HUES6 (cell line): ENCODE measurements around the gene SHISA9.

Experiments used
- H3K27ac ChIP-seq: 2 replicates; pipeline ENCODE4 v1.7.0; 2013; ENCODE audit warnings: low read depth, mild to moderate bottlenecking, low read length, inconsistent platforms
- H3K27me3 ChIP-seq: 2 replicates; pipeline ENCODE4 v1.6.1; 2013; ENCODE audit warnings: low read length; ENCODE audit not compliant: control insufficient read depth, insufficient read depth
- H3K36me3 ChIP-seq: 2 replicates; pipeline ENCODE4 v1.6.1; 2013; ENCODE audit warnings: low read length; ENCODE audit not compliant: control insufficient read depth, insufficient read depth
- H3K4me1 ChIP-seq: 2 replicates; pipeline ENCODE4 v1.6.1; 2013; ENCODE audit warnings: low read length; ENCODE audit not compliant: control insufficient read depth, insufficient read depth
- H3K4me3 ChIP-seq: 2 replicates; pipeline ENCODE4 v1.5.1; 2013; ENCODE audit warnings: low read depth, low read length
- H3K9ac ChIP-seq: one replicate; pipeline ENCODE4 v1.6.1; 2013; ENCODE audit warnings: mild to moderate bottlenecking, low read length
- H3K9me3 ChIP-seq: 2 replicates; pipeline ENCODE4 v1.6.1; 2013; ENCODE audit warnings: low read depth, low read length; ENCODE audit not compliant: control insufficient read depth, insufficient read depth

The SHISA9 gene

GRCh38 chr16:13245713-13246377 lies 344.4 kb downstream of the SHISA9 start:
- Histone ChIP-seq H3K4me1 (no peaks in the 10 kb centered on the region), H3K9me3 (no peaks in the 10 kb centered on the region), H3K27ac (no peak overlapping the region), H3K9ac (no peak overlapping the region), H3K27me3 (no peaks in the 10 kb centered on the region), H3K4me3 (no peak overlapping the region), H3K36me3 (no peaks in the 10 kb centered on the region)

- H3K4me3 ChIP-seq: no peak overlapping the region
- no peaks in the 10 kb centered on the region for H3K27me3 ChIP-seq
- no peaks in the 10 kb centered on the region for H3K4me1 ChIP-seq
- H3K9ac ChIP-seq: no peak overlapping the region
- no peak overlapping the region for H3K27ac ChIP-seq
- no peaks in the 10 kb centered on the region for H3K36me3 ChIP-seq
- peaks cover 18% of the 10 kb centered on the region for H3K9me3 ChIP-seq
Measured at GRCh38 chr16:13254998-13255614, 353.7 kb downstream of the SHISA9 start.

GRCh38 chr16:13262270-13263090 lies 361.1 kb downstream of the SHISA9 start:
- Histone ChIP-seq H3K27ac (no peak overlapping the region), H3K9ac (no peak overlapping the region), H3K9me3 (peaks cover 22% of the 10 kb centered on the region), H3K4me3 (no peak overlapping the region), H3K36me3 (no peaks in the 10 kb centered on the region), H3K27me3 (no peaks in the 10 kb centered on the region), H3K4me1 (no peaks in the 10 kb centered on the region)

- H3K27ac ChIP-seq: no peak overlapping the region
- H3K27me3 ChIP-seq: no peaks in the 10 kb centered on the region
- H3K4me3 ChIP-seq: no peak overlapping the region
- H3K9me3 ChIP-seq: peaks cover 7% of the 10 kb centered on the region
- no peak overlapping the region for H3K9ac ChIP-seq
- no peaks in the 10 kb centered on the region for H3K4me1 ChIP-seq
- H3K36me3 ChIP-seq: no peaks in the 10 kb centered on the region
Measured at GRCh38 chr16:13264749-13265552, 363.6 kb downstream of the SHISA9 start.

GRCh38 chr16:13269359-13269758 lies 368.0 kb downstream of the SHISA9 start:
- Histone ChIP-seq H3K9ac (no peak overlapping the region), H3K4me3 (no peak overlapping the region), H3K27me3 (no peaks in the 10 kb centered on the region)

GRCh38 chr16:13269905-13270528 lies 368.6 kb downstream of the SHISA9 start:
- Histone ChIP-seq H3K4me3 (no peak overlapping the region), H3K27ac (no peak overlapping the region)

More at GRCh38 chr16:13269359-13269758, 368.0 kb downstream of the SHISA9 start:
- no peaks in the 10 kb centered on the region for H3K4me1 ChIP-seq
- no peaks in the 10 kb centered on the region for H3K36me3 ChIP-seq
- H3K27ac ChIP-seq: no peak overlapping the region
- H3K9me3 ChIP-seq: no peaks in the 10 kb centered on the region

GRCh38 chr16:13270602-13271001 lies 369.2 kb downstream of the SHISA9 start:
- no peaks in the 10 kb centered on the region for H3K27me3 ChIP-seq
- H3K4me1 ChIP-seq: no peaks in the 10 kb centered on the region
- H3K36me3 ChIP-seq: no peaks in the 10 kb centered on the region
- H3K9ac ChIP-seq: no peak overlapping the region
- no peaks in the 10 kb centered on the region for H3K9me3 ChIP-seq
- H3K4me3 ChIP-seq: no peak overlapping the region
- H3K27ac ChIP-seq: no peak overlapping the region

More at GRCh38 chr16:13269905-13270528, 368.6 kb downstream of the SHISA9 start:
- no peaks in the 10 kb centered on the region for H3K36me3 ChIP-seq
- no peaks in the 10 kb centered on the region for H3K9me3 ChIP-seq
- H3K9ac ChIP-seq: no peak overlapping the region
- no peaks in the 10 kb centered on the region for H3K27me3 ChIP-seq
- H3K4me1 ChIP-seq: no peaks in the 10 kb centered on the region

GRCh38 chr16:13289515-13289914 lies 388.1 kb downstream of the SHISA9 start:
- H3K4me3 ChIP-seq: no peak overlapping the region
- no peak overlapping the region for H3K27ac ChIP-seq
- H3K9ac ChIP-seq: no peak overlapping the region
- H3K36me3 ChIP-seq: no peaks in the 10 kb centered on the region
- H3K9me3 ChIP-seq: no peaks in the 10 kb centered on the region
- H3K27me3 ChIP-seq: no peaks in the 10 kb centered on the region
- peaks cover 11% of the 10 kb centered on the region for H3K4me1 ChIP-seq
